ENCODE results near the gene NTM.

NTM gene

DNA sequence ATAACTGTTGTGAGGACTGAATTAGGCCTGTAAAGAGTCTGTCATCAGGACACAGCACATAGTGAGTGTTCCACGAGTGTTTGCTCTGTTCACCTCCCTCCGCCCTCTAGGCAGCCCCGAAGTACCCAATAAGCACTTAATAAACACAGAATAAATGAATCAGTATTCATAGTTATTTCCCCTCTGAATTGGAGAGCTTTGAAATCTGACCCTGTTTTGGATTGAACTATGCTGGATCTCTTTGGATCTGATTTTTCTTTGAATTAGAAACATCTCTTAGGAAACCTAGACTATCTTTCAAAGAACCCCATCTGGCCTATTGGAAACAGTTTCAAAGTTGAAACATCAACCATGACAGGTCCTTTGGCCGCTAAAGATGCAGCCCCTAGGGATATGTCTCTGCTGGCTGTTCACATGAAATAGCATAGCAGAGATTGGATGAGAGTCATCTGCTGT, 615.5 kb downstream of the NTM start:
- no peak overlapping the region for H3K27ac ChIP-seq
- TF ChIP-seq, protein P1, sequence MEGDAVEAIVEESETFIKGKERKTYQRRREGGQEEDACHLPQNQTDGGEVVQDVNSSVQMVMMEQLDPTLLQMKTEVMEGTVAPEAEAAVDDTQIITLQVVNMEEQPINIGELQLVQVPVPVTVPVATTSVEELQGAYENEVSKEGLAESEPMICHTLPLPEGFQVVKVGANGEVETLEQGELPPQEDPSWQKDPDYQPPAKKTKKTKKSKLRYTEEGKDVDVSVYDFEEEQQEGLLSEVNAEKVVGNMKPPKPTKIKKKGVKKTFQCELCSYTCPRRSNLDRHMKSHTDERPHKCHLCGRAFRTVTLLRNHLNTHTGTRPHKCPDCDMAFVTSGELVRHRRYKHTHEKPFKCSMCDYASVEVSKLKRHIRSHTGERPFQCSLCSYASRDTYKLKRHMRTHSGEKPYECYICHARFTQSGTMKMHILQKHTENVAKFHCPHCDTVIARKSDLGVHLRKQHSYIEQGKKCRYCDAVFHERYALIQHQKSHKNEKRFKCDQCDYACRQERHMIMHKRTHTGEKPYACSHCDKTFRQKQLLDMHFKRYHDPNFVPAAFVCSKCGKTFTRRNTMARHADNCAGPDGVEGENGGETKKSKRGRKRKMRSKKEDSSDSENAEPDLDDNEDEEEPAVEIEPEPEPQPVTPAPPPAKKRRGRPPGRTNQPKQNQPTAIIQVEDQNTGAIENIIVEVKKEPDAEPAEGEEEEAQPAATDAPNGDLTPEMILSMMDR (conservative IDR thresholded peaks at IDR 0.05) = no peak

DNA sequence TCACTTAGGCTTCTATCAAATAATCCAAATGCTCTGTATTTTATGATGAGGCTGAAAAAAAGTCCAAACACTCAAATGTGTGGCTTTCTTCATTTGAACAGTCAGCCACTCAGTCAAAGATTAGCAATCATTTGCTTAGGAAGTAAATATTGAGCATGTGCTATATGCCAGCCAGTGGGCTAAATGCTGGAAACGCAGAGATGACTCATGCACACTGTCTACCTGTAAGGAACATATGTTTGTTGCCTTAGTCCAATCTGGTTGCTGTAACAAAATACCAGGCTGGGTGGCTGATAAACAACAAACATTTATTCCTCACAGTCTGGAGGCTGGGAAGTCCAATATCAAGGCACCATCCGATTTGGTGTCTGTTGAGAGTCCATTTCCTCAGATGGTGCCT, 617.3 kb downstream of the NTM start:
- TF ChIP-seq, protein P1 (conservative IDR thresholded peaks at IDR 0.05) = no peak

DNA sequence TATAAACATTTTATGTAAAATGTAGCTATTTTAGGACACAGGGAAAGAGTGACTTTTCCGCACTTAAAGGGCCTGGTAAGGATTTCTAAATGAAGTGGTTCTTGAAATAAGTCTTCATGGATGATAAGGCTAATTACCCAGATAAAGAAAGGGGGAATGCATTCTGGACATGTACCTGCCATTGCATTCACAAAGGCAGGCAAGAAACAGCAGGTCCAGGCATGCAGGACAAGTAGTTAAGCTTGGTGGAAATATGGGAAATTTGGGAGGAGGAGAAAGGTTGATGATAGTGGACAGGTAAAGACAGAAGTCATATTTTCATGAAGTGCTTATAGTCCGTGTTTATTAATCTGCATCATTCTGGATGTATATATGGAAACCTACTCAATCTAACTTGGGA, 621.2 kb downstream of the NTM start:
- H3K27ac ChIP-seq = no peak overlapping the region
- TF ChIP-seq, protein P1 (conservative IDR thresholded peaks at IDR 0.05) = no peak

More for the DNA sequence above, 617.3 kb downstream of the NTM start:
- no peak overlapping the region for H3K27ac ChIP-seq

- no peak overlapping the region for H3K27ac ChIP-seq
- TF ChIP-seq, protein P1 (conservative IDR thresholded peaks at IDR 0.05) = no peak
Observed at GRCh38 chr11:131993246-131993645, 622.8 kb downstream of the NTM start.

DNA sequence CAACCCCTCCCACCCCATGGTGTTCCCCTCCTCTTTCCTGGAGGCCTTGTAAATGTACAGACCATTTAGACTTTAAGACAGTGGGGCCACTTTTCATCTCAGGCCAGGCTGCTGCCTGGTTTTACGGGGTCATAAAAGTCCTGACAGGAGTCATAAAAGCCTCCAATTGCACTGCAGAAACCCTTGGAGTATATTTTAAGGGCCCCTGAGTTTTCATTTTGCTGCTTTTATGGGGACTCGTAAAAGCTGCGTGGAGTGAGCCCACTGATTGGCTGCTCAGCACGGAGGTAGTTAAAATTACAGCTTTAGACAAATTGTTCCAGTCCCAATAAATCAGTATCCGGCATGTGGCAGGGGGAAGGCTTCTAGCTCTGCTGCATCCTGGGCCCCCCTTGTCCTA, 627.6 kb downstream of the NTM start:
- TF ChIP-seq, protein P1 (conservative IDR thresholded peaks at IDR 0.05) = no peak

GRCh38 chr11:131999084-131999483, 628.7 kb downstream of the NTM start:
- TF ChIP-seq, protein P1 (conservative IDR thresholded peaks at IDR 0.05) = no peak
- peak overlapping the region; percentile 81 for H3K27ac ChIP-seq

More for the DNA sequence above, 627.6 kb downstream of the NTM start:
- H3K27ac ChIP-seq = peak overlapping the region; percentile 81

DNA sequence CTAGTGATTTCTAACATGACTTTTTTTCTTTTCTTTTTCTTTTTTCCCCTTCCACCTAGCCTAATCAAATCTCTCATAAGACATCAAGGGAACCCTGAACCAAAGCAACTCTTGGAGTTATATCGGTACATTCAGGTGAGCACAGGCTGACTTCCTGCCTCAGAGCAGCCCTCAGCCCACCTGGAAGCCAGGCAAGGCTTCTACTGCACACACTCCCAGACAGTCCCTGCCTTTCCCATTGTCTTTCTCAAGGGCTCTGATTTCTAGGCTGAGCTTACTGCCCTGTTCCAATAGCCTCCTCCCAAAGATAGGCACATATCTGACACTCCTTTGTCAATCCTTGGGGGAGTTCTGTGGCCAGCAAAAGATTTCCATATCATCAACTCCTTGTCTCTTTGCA, 629.5 kb downstream of the NTM start:
- no peak overlapping the region for H3K27ac ChIP-seq
- TF ChIP-seq, protein P1 (conservative IDR thresholded peaks at IDR 0.05) = no peak

All from VCaP (cell line).